Stomach (tissue), 4 donors: Measurements from ENCODE around the gene SEZ6L2.

Experiments
- POLR2A ChIP-seq, 4 donors: fragments of 450-650 bp; IDR thresholded peaks; one replicate each; pipeline ENCODE4 v1.6.1; 2016; ENCODE audit warnings: antibody characterized with exemption in 4 of 4, control low read depth in 2 of 4, mild to moderate bottlenecking in 1 of 4, moderate library complexity in 1 of 4
- POLR2AphosphoS5 ChIP-seq, 3 donors: sonication (generic); formaldehyde crosslinking; IDR thresholded peaks; one replicate each; pipeline ENCODE4 v1.6.1; 2016; ENCODE audit warnings: antibody characterized with exemption in 3 of 3
- TF ChIP-seq, protein P1 (sequence below), 7 experiments: fragments of 450-650 bp in 4 of 7; fragments of 200-600 bp in 3 of 7; sonication (generic) in 3 of 7; IDR thresholded peaks; one replicate each; pipeline ENCODE4 v1.5.1; 2016 to 2019; ENCODE audit warnings: antibody characterized with exemption in 7 of 7, control low read depth in 2 of 7, mild to moderate bottlenecking in 1 of 7

DNA sequence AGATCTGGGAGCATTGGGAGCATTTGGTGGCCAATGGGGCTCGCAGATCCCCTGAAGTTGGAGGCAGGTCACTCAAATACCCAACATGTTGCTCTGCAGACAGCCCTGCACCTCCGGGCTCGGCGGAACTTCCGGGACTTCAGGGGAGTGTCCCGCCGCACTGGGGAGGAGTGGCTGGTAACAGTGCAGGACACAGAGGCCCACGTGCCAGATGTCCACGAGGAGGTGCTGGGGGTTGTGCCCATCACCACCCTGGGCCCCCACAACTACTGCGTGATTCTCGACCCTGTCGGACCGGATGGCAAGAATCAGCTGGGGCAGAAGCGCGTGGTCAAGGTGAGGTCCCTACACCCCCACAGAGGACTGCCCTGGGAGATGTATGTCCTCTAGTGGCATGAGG, 62.7 kb downstream of the SEZ6L2 start:
- TF ChIP-seq POLR2A (IDR thresholded peaks at IDR 0.05) (no peak), POLR2AphosphoS5 (IDR thresholded peaks at IDR 0.05) (no peak)
- TF ChIP-seq, protein P1, sequence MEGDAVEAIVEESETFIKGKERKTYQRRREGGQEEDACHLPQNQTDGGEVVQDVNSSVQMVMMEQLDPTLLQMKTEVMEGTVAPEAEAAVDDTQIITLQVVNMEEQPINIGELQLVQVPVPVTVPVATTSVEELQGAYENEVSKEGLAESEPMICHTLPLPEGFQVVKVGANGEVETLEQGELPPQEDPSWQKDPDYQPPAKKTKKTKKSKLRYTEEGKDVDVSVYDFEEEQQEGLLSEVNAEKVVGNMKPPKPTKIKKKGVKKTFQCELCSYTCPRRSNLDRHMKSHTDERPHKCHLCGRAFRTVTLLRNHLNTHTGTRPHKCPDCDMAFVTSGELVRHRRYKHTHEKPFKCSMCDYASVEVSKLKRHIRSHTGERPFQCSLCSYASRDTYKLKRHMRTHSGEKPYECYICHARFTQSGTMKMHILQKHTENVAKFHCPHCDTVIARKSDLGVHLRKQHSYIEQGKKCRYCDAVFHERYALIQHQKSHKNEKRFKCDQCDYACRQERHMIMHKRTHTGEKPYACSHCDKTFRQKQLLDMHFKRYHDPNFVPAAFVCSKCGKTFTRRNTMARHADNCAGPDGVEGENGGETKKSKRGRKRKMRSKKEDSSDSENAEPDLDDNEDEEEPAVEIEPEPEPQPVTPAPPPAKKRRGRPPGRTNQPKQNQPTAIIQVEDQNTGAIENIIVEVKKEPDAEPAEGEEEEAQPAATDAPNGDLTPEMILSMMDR (IDR thresholded peaks at IDR 0.05): no peak
